A673 (cell line): Measurements from ENCODE around the gene DIPK1B. TPM values are rescaled to one million over a fixed set of nuclear protein-coding genes. Genes with fewer than 3 reads are reported as not detected.

Source experiments
- BruUV-seq: library from RNA; stranded (reverse); fragments of 400-500 nt; replicated peaks from 2 replicates; lab custom pipeline; 2021; lab: Mats Ljungman, UMichigan
- CTCF ChIA-PET: fragments of 300-600 bp; sonication (Branson Sonifier 250); formaldehyde crosslinking; loops from one replicate; lab custom pipeline; 2022; ENCODE audit warnings: antibody characterized with exemption; lab: Charles Lee
- POLR2A ChIA-PET: fragments of 300-600 bp; sonication (Branson Sonifier 250); formaldehyde crosslinking; loops from one replicate; lab custom pipeline; 2022; ENCODE audit warnings: antibody characterized with exemption; ENCODE audit not compliant: low non-redundant PET; lab: Charles Lee
- DNase-seq: peaks from one replicate; pipeline ENCODE4 v3.0.0-alpha.2; 2015; ENCODE audit warnings: low spot score
- H3K27ac ChIP-seq: fragments of 200-600 bp; sonication (generic); 2 replicates; pipeline ENCODE4 v1.5.1; 2016; ENCODE audit warnings: mixed run types, low read depth, mild to moderate bottlenecking, mixed read lengths, antibody characterized with exemption, low read length; ENCODE audit not compliant: poor library complexity, severe bottlenecking
- H3K27me3 ChIP-seq: fragments of 200-600 bp; sonication (generic); replicated peaks from 2 replicates; pipeline ENCODE4 v1.6.1; 2017; ENCODE audit warnings: mixed run types, low read depth, mild to moderate bottlenecking, mixed read lengths, antibody characterized with exemption, low read length; ENCODE audit not compliant: insufficient read depth, poor library complexity
- H3K36me3 ChIP-seq: fragments of 200-600 bp; sonication (generic); 2 replicates; pipeline ENCODE4 v1.6.1; 2016; ENCODE audit warnings: mixed run types, mild to moderate bottlenecking, mixed read lengths, antibody characterized with exemption, low read length; ENCODE audit not compliant: insufficient read depth, poor library complexity, severe bottlenecking
- H3K4me1 ChIP-seq: fragments of 200-600 bp; sonication (generic); 2 replicates; pipeline ENCODE4 v1.6.1; 2017; ENCODE audit warnings: mixed run types, mild to moderate bottlenecking, mixed read lengths, antibody characterized with exemption, low read length; ENCODE audit not compliant: insufficient read depth, poor library complexity, severe bottlenecking
- H3K4me3 ChIP-seq: fragments of 200-600 bp; sonication (generic); 2 replicates; pipeline ENCODE4 v1.5.1; 2016; ENCODE audit warnings: low read depth, mixed run types, mild to moderate bottlenecking, mixed read lengths, low read length; ENCODE audit not compliant: poor library complexity, severe bottlenecking
- H3K9me3 ChIP-seq: fragments of 200-600 bp; sonication (generic); 2 replicates; pipeline ENCODE4 v1.6.1; 2016; ENCODE audit warnings: mixed run types, low read depth, mild to moderate bottlenecking, mixed read lengths, antibody characterized with exemption, low read length; ENCODE audit not compliant: poor library complexity, severe bottlenecking
- CTCF ChIP-seq: fragments of 300-800, 200-600 bp; sonication (generic); conservative IDR thresholded peaks from 2 replicates; pipeline ENCODE4 v1.5.1; 2017; ENCODE audit warnings: low read depth, mild to moderate bottlenecking, antibody characterized with exemption, low read length, moderate library complexity, mixed read lengths
- EZH2 ChIP-seq: fragments of 200-600 bp; sonication (generic); IDR thresholded peaks from 2 replicates; pipeline ENCODE4 v1.6.1; 2017; ENCODE audit warnings: borderline replicate concordance, low read depth, mild to moderate bottlenecking, mixed read lengths, antibody characterized with exemption, low read length; ENCODE audit not compliant: poor library complexity, severe bottlenecking
- intact Hi-C: fragments of 100-400 bp; cut with micrococcal nuclease; formaldehyde crosslinking; loops from one replicate; pipeline ENCODE4 v1.10.0; 2022; ENCODE audit not compliant: unreplicated experiment
- total RNA-seq: library from RNA; stranded (reverse); gene quantifications from 2 replicates; pipeline ENCODE4 v1.2.3, GENCODE V29; 2021

Gene DIPK1B
- total RNA-seq, 1 experiment from 2014 or later = 26.4 TPM

GRCh38 chr9:136751814-136752213 lies 39.4 kb downstream of the DIPK1B start:
- no peaks in the 10 kb centered on the region for H3K27me3 ChIP-seq
- intact Hi-C loops = no loop called here
- peaks cover 7% of the 10 kb centered on the region for H3K9me3 ChIP-seq
- H3K27ac ChIP-seq = no peak overlapping the region
- TF ChIP-seq EZH2 (no peak), CTCF (no peak)
- DNase-seq = no peak
- no peak overlapping the region for H3K4me3 ChIP-seq
- no peaks in the 10 kb centered on the region for H3K4me1 ChIP-seq
- POLR2A ChIA-PET = no interaction called here
- no TSS peak for BruUV-seq
- no peaks in the 10 kb centered on the region for H3K36me3 ChIP-seq
- CTCF ChIA-PET = no interaction called here

GRCh38 chr9:136753371-136754058 lies 41.1 kb downstream of the DIPK1B start:
- DNase-seq = no peak
- POLR2A ChIA-PET = no interaction called here
- Histone ChIP-seq H3K4me3 (no peak overlapping the region), H3K4me1 (no peaks in the 10 kb centered on the region), H3K36me3 (no peaks in the 10 kb centered on the region), H3K27ac (no peak overlapping the region), H3K27me3 (no peaks in the 10 kb centered on the region), H3K9me3 (peaks cover 7% of the 10 kb centered on the region)
- no peak for TF ChIP-seq EZH2
- TF ChIP-seq CTCF = no peak
- CTCF ChIA-PET = no interaction called here
- BruUV-seq = no TSS peak
- intact Hi-C loops = no loop called here

- no peaks in the 10 kb centered on the region for H3K27me3 ChIP-seq
- ChIA-PET CTCF (interaction anchor here (0.6 kb wide), 1 partner anchor 657 kb away, joined by 10 read pairs; no protein-coding TSS in a partner anchor), POLR2A (no interaction called here)
- no TSS peak for BruUV-seq
- intact Hi-C loops = no loop called here
- peaks cover 7% of the 10 kb centered on the region for H3K9me3 ChIP-seq
- no peak for DNase-seq
- no peak overlapping the region for H3K4me3 ChIP-seq
- no peaks in the 10 kb centered on the region for H3K36me3 ChIP-seq
- no peak overlapping the region for H3K27ac ChIP-seq
- TF ChIP-seq CTCF = no peak
- no peak for TF ChIP-seq EZH2
- no peaks in the 10 kb centered on the region for H3K4me1 ChIP-seq
Measured at GRCh38 chr9:136754059-136754572, 41.7 kb downstream of the DIPK1B start.
